G401 (cell line): ENCODE data around the gene PKP4. TPM values are rescaled to one million over a fixed set of nuclear protein-coding genes. Genes with fewer than 3 reads are reported as not detected.
"Not testable (repeated sequence)": the region's sequence is repeated elsewhere in the genome, so short reads cannot be mapped to it uniquely, and the experiment has no call there.

Experiments
- DNase-seq: peaks from one replicate; pipeline ENCODE4 v3.0.0-alpha.2; 2015; ENCODE audit warnings: low spot score
- in situ Hi-C: cut with HindIII; loops from 2 replicates; pipeline ENCODE4 v1.10.0; 2016; ENCODE audit warnings: low sequenced_read_pairs, mixed read lengths
- total RNA-seq: library from RNA; depleted of rRNA; stranded (reverse); fragments of >200 nt; shearing (Covaris generic); gene quantifications from 2 replicates; pipeline ENCODE4 v1.2.3, GENCODE V29; 2014

The PKP4 gene
- total RNA-seq, 1 experiment from 2014 or later: 41.2 TPM

DNA sequence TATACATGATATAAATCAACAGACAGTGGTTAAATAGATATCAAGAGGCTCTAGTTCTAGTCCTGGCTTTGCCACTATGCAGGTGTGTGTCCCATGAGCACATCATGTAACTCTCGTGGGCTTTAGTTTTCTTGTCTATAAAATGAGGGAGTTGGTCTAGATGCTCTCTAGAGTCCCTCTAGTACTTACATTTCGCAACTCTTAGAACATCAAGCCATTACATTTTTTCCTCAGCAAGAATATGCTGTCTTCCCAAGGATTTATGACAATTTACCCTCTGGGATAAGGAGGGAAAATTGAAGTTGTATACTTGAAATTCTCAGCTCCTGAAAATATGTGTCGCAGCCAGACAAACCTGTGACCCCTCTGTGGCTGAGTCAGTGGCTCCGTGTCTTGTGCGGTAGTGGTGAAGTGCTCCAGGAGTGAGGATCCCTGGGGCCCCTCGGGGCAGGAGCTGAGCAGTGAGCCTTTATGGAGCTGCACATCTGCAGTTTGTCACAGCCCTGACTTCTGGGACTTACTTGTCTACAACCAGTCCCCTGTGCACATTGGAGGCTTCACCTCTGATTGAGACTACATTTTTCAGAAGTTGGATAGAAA, 6.8 kb downstream of the PKP4 start:
- no peak for DNase-seq
- in situ Hi-C loops: no loop called here

DNA sequence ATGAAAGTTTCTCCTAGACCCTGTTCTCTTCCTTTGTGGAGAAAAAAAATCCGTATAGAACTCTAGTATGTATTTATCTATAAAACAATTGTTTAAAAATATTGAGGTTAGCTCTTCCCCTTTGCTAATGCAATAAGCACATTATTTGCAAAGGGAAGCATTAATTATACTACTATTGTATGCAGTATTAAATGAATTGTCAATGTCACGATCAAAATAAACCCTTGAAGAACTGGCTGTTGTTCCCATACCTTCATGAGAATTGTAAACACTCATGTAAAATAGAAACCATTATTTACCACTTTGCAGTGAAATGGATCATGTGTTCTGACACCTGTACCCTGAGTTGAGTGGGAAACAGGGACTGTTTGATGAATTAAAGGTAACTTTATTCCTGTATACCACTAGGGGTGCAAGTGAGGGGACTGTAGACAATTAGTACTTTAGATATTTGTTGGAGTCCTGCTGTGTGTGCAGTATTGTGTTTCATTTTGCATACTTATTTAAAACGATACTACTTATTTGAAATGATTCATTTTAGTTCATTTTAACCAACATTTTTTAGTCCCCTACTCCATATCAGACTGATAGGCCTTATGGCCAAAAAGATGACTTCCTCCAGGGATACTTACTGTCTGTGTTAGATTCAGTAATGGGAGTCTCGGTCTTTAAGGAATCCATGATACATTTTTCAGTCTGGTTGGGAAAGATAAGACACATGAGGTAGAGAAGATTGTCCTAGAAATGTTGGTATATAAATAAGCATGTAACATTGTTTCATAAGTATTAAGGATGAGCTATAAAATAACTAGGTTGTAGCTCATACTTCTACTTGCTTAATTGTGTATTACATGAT, 7.9 kb downstream of the PKP4 start:
- in situ Hi-C loops: no loop called here
- peak; percentile 18 for DNase-seq

GRCh38 chr2:158467248-158467647, 10.5 kb downstream of the PKP4 start:
- in situ Hi-C loops: no loop called here

DNA sequence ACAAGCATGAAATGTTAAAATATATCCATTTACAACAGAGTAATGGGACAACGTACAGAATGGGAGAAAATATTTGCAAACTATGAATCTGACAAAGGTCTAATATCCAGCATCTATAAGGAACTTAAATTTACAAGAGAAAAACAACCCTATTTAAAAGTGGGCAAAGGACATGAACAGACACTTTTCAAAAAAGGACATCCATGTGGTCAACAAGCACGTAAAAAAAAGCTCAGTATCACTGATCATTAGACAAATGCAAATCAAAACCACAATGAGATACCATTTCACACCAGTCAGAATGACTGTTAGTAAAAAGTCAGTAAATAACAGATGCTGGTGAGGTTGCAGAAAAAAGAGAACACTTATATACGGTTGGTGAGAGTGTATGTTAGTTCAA, 16.1 kb downstream of the PKP4 start:
- DNase-seq: not testable (repeated sequence)
- in situ Hi-C loops: loop anchor here (10.0 kb wide), 1 partner anchor 62 kb away; no protein-coding TSS in a partner anchor

More at GRCh38 chr2:158467248-158467647, 10.5 kb downstream of the PKP4 start:
- DNase-seq: no peak

DNA sequence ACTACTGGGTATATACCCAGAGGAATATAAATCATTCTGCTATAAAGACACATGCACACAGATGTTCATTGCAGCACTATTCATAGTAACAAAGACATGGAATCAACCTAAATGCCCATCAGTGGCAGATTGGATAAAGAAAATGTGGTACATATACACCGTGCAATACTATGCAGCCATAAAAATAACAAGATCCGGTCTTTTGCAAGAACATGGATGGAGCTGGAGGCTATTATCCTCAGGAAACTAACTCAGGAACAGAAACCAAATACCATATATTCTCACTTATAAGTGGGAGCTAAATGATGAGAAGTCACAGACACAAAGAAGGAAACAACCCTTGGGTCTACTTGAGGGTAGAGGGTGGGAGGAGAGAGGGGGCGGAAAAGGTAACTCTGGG, 16.5 kb downstream of the PKP4 start:
- DNase-seq: not testable (repeated sequence)
- in situ Hi-C loops: loop anchor here (10.0 kb wide), 1 partner anchor 62 kb away; no protein-coding TSS in a partner anchor

DNA sequence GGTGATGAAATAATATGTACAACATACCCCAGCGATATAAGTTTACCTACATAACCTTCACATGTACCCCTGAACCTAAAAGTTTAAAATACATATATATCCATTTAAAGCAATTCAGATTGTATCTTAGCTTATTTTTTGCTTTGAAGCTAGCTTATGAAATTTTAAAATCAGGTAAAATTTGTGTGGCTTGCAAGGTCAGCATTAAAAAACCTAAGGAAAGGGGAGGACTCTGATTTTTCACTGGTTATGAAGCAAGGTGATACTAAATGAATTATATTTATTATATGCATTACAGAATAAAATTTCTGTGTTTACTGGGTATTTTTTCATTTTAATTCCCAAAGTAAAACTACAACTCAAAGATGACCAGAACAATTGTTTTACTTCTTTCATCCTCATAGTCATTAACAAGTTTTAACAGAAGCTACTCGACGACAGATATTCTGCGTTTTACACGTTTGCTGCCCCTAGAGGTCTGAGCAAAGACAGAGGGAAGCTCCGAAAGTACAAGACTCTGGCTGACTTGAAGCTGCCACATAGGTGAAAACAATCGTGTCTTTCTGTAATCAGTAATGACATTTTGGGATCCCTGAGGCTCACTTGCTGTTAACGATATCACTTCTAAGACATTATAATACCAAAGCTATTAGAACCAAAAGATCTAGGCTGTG, 17.1 kb downstream of the PKP4 start:
- in situ Hi-C loops: loop anchor here (10.0 kb wide), 1 partner anchor 61 kb away; no protein-coding TSS in a partner anchor
- DNase-seq: no peak

GRCh38 chr2:158474526-158475011, 17.8 kb downstream of the PKP4 start:
- DNase-seq: not testable (repeated sequence)
- in situ Hi-C loops: loop anchor here (10.0 kb wide), 1 partner anchor 60 kb away; no protein-coding TSS in a partner anchor

DNA sequence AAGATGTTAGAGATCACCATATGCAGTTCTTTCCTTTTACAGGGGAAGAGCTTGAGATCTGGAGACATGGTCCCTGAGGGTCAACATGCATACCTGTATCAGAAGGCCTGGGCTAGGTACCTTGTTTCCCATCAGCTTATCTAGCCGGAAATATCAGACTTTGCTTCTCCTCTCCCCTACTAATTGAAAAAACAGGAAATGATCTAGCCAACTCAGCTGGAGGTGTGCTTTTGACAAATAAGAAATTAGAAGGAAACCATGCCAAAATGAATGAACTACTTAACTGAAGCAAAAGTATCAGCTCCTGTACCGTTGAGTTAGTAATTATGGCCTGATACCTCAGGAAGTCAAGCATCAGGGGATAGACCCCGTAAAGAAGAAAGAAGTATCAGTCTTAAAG, 20.4 kb downstream of the PKP4 start:
- in situ Hi-C loops: loop anchor here (10.0 kb wide), 1 partner anchor 58 kb away; no protein-coding TSS in a partner anchor
- DNase-seq: no peak

DNA sequence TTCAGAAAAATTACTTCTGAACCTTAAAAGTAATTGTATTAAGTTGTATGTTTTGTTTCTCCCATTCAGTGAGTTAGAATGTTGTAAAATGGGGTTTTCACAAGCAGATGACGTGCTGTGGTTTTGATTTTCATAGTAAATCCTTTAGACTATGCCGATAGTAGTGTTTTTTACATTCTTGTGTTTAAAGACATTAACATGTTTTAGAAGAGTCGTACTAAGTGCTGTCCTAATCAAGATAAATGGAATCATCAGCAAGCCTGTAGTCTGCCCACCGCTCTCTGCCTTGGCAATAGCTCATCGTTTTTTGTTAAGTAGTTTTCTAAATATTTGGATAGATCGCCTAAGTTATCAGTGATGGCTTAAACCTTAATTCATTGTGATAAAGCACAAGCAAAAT, 21.5 kb downstream of the PKP4 start:
- in situ Hi-C loops: loop anchor here (10.0 kb wide), 1 partner anchor 57 kb away; no protein-coding TSS in a partner anchor
- no peak for DNase-seq

DNA sequence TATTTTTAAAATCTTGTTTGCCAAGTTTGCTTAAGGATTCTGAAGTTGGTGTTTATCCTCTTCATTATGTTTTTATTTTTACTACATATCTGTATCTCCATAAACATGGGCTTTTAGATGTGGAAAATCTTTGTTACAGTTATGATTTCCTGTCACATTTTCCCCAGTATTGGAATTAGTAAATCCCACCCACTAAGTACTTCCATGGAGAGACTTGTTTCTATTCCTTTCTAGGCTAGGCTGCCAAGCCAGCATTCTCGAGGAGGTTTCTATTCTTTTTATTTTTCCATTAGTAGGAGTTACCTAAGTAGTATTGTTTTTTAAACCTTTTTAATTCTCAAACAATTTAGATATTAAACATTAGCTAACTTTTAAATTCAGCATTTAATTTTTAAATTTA, 22.1 kb downstream of the PKP4 start:
- in situ Hi-C loops: loop anchor here (10.0 kb wide), 1 partner anchor 56 kb away; no protein-coding TSS in a partner anchor
- DNase-seq: no peak

- DNase-seq: no peak
- in situ Hi-C loops: no loop called here
Observed at GRCh38 chr2:158481116-158481515, 24.4 kb downstream of the PKP4 start.

DNA sequence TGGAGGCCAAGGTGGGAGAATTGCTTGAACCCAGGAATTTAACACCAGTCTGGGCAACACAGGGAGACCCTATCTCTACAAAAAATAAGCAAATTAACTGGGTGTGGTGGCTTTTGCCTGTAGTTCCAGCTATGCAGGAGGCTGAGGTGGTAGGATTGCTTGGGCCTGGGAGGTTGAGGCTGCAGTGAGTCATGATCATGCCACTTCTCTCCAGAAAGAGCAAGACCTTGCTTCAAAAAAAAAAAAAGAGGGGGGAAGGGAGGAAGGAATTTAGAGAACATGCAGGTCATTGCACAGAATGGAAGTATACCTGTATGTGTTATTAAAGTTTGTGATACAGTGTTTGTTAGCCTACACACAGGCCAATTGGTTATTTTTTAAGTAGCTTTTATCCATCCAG, 25.8 kb downstream of the PKP4 start:
- in situ Hi-C loops: no loop called here

DNA sequence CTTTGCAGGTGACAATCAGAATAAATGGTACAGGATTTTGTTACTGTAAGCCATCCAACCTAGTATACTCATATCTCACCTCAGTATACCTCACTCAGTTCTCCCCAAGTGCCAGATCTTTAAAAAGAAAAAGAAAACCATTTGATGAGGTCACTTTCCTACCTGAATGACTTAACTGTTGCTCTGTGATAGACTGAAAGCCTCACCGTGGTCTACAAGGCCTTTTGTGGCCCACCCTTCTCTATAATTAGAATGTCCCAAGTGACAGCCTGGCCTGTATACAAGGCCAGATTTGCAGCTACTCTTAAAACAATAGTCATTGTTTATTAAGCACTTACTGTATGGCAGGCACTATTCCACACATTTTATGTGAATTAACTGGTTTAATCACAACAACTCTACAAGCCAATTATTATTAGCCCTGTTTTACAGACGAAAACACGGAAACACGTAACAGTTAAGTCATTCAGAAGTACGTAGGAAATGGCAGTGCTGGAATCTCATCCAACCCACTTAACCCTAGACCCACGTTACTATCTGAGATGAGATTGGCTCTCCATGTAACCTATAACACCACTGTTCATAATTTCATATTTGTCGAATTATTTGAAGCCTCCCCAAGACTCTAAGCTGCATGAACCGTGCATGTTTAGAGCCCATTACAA, 28.3 kb downstream of the PKP4 start:
- no peak for DNase-seq
- in situ Hi-C loops: no loop called here

More for the DNA sequence above, 25.8 kb downstream of the PKP4 start:
- no peak for DNase-seq

DNA sequence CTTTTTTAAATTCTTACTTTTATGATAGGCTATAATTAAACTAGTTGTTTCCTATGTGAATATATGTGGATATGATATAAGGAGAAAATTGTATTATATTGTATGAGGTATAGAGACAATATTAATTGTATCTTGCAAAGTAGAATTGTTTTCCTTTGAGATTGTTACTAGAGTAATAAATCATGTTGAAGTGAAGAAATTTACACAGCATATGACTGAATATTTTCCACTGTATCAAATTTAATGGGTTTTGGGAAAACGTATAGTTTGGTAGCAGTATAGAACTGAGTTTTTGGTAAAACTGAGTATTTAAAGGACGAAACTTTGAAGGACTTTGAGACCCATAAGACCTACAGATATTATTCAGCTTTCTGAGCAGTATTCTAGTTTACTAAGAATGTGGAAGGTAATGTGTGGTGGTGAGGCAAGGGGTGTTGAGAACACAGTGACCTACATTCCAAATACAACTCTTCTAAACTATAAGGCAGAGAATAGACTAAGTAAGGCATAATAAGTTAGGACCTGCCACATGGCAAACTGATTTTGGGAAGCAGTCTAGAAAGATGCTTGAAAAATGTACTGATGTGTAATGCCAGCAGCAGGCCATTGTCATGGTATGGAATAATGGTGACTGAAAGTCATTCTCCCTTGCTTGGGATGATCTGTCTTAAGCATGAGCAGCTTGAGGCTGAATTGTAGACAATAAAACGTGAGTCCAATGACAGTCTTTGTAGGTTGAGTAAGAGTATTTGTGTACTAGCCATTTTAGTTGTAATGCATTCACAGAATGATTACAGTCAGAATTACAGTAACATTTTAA, 29.6 kb downstream of the PKP4 start:
- DNase-seq: no peak
- in situ Hi-C loops: no loop called here

DNA sequence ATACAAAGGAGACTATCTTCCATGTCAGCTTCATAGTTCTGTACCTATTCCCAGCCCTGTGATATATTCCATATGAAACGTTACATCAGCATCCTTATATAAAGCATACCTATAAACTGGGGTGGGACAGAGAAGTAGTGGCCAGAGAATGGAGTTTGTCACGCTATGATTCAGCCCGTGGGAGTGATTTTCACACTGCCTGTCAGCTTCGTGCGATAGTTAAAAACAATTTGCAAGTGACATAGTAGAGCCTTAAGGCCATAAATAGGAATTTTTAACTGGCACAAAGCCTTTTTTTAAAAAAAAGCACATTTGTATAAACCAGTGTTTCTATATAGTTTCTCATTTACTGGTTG, 30.2 kb downstream of the PKP4 start:
- no peak for DNase-seq
- in situ Hi-C loops: no loop called here

GRCh38 chr2:158487419-158487818, 30.7 kb downstream of the PKP4 start:
- peak; percentile 44 for DNase-seq
- in situ Hi-C loops: no loop called here

- in situ Hi-C loops: no loop called here
Observed at GRCh38 chr2:158488442-158489216, 31.9 kb downstream of the PKP4 start.

More at GRCh38 chr2:158488442-158489216, 31.9 kb downstream of the PKP4 start:
- peak; percentile 49 for DNase-seq
